ENCODE data around the gene CAAP1.
"Not testable (repeated sequence)": the region's sequence is repeated elsewhere in the genome, so short reads cannot be mapped to it uniquely, and the experiment has no call there.

The CAAP1 gene

DNA sequence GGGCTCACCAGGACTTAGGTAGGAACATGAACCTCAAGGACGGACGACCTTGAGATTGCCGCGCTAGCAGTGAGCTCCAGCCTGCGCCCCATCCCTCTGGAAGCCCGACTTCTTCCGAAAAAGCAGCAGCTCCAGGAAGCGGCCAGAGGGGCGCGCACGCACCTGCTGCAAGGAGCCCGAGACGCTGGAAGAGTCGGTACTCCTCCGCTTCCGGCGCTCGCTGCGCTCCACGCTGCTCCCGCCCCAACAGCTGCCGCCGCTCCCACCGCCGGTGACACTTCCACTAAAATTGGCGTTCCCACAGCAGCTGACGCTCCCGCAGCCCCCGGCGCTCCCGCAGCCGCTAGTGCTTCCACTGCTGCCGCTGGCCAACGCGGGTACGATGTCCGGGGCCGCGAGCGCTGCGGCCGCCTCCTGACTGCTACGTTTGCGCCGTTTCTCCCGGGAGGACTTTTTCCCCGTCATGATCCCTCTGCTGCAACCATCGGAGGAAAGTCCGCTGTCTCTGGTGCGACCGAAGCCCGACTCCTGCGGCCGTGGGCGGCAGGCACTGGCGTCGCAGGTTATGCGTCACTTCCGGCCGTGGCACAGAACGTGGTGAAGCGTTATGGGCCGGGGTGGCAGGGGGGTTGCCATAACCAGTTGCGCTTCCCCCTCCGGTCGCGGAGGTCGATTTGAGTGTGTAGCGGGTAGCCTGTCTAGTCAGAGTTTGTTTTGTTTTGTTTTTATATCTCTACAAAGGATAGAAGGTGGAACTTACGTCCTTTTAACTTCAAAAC is at the start of gene CAAP1:
TSS of gene CAAP1 (minus strand) at position 552 of the 779 bp plus-strand sequence. CDS start at position 465, 87 bp downstream.
- DNase-seq (ENCODE audit: low read depth, low spot score), result peak; percentile 71

- DNase-seq (ENCODE audit: low read depth, low spot score), result no peak
Observed at GRCh38 chr9:26940779-26941178, 48.2 kb upstream of the CAAP1 start.

DNA sequence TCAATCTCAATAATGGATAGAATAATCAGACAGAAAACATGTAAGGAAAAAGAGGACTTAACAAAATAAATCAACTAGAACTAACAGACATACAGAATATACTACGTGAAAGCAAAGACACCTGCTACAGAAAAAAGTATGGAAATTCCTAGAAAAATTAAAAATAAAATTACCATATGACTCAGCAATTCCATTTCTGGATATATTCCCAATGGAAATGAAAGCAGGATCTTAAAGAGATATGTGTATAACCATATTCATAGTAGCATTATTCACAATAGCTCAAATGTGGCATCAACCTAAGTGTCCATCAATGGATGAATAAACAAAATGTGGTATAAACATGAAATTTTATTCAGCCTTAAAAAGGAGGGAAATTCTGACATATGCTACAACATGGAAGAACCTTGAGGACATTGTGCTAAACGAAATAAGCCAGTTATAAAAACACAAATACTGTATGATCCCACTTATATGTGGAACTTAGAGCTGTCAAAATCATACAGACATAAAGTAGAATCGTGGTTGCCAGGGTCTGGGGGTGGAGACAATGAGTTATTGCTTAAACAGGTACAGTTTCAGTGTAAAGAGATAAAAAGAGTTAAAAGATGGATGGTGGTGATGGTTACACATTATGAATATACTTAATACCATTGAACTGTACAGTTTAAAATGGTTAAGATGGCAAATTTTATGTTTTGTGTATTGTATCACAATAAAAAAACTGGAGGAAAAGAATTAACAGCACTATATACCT is 47.5 kb upstream of the CAAP1 start:
- DNase-seq (ENCODE audit: low read depth, low spot score), result no peak

DNA sequence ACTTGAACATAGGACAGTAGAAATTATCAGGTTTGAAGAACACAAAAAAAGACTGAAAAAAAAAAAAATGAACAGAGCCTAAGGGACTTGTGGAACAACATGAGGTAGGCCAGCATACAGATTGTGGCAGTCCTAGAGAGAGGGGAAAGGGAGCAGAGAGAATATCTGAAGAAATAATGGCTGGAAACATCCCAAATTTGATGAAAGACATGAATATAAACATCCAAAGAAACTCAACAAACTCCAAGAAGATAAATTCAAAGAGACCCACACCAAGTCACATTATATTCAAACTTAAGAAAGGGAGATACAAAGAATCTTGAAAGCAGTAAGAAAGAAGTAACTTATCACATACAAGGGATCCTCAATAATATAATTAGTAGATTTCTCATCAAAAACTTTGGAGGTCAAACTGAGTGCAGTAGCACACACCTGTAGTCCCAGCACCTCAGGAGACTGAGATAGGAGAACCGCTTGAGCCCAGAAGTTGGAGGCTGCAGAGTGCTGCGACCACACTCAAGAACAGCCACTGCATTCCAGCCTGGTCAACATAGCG is 45.3 kb upstream of the CAAP1 start:
- DNase-seq (ENCODE audit: low read depth, low spot score), result no peak

DNA sequence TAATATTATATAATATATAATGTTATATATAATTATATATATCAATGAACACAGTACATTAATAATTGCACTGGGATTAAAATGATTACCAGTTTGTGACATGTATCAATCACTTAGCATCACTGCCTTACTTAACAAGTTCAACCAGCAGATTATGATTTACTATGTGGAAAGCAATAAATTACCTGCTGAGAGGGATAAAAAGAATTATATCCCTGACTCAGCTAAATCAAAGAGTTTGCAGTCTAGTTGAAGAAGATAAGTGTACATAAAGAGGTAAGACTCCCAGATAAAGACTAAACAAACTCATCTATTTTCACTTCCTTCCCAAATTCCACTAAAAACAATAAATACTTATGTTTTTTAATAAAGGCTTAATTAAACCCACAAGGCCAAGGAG is 43.2 kb upstream of the CAAP1 start:
- DNase-seq (ENCODE audit: low read depth, low spot score), result no peak

DNA sequence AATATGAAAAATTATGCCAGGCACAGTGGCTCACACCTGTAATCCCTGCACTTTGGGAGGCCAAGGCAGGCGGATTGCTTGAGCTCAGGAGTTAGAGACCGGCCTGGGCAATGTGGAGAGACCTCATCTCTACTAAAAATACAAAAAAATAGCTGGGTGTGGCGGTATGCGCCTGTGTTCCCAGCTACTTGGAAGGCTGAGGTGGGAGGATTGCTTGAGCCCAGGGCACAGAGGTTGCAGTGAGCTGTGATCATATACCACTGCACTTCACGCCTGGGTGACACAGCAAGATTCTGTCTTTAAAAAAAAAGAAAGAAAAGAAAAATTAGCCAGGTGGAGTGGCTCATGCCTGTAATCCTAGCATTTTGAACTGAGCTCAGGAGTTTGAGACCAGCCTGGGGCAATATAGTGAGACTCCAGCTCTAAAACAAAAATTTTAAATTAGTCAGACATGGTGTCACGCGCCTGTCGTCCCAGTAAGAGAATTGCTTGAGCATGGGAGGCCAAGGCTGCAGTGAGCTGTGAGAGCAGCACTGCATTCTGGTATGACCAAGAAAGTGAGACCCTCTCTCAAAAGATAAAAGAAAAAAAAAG is 36.4 kb upstream of the CAAP1 start:
- DNase-seq (ENCODE audit: low read depth, low spot score), result no peak

GRCh38 chr9:26925609-26926008 is 33.0 kb upstream of the CAAP1 start:
- DNase-seq (ENCODE audit: low read depth, low spot score), result no peak

GRCh38 chr9:26919698-26920097 is 27.1 kb upstream of the CAAP1 start:
- DNase-seq (ENCODE audit: low read depth, low spot score), result no peak

- no peak for DNase-seq (ENCODE audit: low read depth, low spot score)
Observed at GRCh38 chr9:26913138-26913668, 20.6 kb upstream of the CAAP1 start.

- DNase-seq (ENCODE audit: low read depth, low spot score), result no peak
Observed at GRCh38 chr9:26904671-26905070, 12.1 kb upstream of the CAAP1 start.

GRCh38 chr9:26904070-26904469 is 11.5 kb upstream of the CAAP1 start:
- DNase-seq (ENCODE audit: low read depth, low spot score), result no peak

- no peak for DNase-seq (ENCODE audit: low read depth, low spot score)
Observed at GRCh38 chr9:26893030-26893676, 551 bp upstream of the CAAP1 start.

DNA sequence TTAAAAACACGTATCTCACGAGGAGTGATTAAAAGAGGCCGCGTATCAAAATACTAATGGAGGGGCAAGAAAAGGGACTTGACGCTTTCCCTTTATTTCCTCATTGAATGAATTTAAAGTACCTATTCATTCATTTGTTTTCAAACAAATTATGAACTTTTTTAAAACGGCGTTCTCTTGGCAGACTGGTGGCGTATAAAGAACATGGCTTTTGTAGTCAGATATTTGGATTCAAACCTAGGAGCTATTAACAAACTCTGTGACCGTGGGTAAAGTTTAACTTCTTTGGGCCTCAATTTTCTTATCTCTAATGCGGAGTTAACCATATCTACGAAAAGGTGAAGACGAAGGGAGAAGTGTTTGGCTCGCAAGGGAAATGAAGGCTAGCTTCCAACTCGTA is 876 bp downstream of the CAAP1 start:
- DNase-seq (ENCODE audit: low read depth, low spot score), result no peak

- DNase-seq (ENCODE audit: low read depth, low spot score), result no peak
Observed at GRCh38 chr9:26888271-26888670, 4.3 kb downstream of the CAAP1 start.

- DNase-seq (ENCODE audit: low read depth, low spot score), result no peak
Observed at GRCh38 chr9:26882154-26882553, 10.4 kb downstream of the CAAP1 start.

- DNase-seq (ENCODE audit: low read depth, low spot score), result no peak
Observed at GRCh38 chr9:26880262-26880661, 12.3 kb downstream of the CAAP1 start.

DNA sequence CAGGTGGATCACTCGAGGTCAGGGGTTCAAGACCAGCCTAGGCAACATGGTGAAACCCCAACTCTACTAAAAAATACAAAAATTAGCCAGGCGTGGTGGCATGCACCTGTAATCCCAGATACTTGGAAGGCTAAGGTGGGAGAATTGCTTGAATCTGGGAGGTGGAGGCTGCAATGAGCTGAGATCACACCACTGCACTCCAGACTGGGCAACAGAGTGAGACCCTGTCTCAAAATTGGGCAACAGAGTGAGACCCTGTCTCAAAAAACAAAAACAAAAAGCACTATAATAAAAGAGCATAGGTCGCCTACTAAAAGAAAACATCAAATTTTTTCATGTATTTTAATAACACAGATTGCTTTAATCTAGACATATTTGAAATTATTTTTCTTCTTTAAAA is 17.4 kb downstream of the CAAP1 start:
- DNase-seq (ENCODE audit: low read depth, low spot score), result not testable (repeated sequence)

DNA sequence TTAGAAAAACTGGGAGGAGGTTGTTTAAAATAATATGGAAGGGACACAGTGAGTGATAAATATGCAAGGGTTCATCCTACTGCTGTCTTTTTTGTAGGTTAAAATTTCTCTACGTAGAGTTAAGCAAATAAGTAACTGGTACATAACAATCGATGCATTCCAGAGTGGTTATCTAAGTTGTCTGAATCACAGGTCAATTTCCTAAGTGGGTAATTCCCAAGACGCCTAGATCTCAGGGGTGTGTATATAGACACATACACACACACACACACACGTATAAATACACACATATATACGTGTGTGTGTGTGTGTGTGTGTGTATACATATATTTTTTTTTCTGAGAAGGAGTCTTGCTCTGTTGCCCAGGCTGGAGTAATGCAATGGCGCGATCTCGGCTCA is 22.3 kb downstream of the CAAP1 start:
- no peak for DNase-seq (ENCODE audit: low read depth, low spot score)

DNA sequence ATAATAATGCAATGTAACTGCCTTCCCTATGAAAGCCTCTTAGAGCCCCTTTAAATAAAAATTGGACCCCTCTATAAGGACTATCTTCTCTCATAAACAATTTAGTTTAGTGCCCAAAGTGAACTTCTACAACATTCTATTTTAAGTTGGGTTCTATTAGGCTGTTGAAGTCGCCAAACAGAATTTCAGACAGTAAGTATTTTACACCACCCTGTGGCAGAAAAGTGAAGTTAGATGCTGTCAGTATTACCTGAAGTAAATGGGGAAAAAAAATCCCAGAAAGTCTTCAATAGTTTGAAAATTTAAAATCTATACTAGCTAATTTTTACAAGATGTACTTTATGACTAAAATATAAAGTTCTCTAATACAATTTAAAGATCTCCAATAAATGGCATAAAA is 29.5 kb downstream of the CAAP1 start:
- no peak for DNase-seq (ENCODE audit: low read depth, low spot score)

- no peak for DNase-seq (ENCODE audit: low read depth, low spot score)
Observed at GRCh38 chr9:26856413-26857032, 36.1 kb downstream of the CAAP1 start.

- no peak for DNase-seq (ENCODE audit: low read depth, low spot score)
Observed at GRCh38 chr9:26850995-26851394, 41.6 kb downstream of the CAAP1 start.

Measured in brain pericyte (primary cell).